KOPT-K1 (cell line): ENCODE measurements around the gene ABCC1.

Source experiments
- H3K27ac ChIP-seq: fragments of 200-600 bp; sonication (generic); 2 replicates; pipeline ENCODE4 v1.5.1; 2016; ENCODE audit warnings: antibody characterized with exemption, mild to moderate bottlenecking, low read depth, low read length; ENCODE audit not compliant: poor library complexity, severe bottlenecking
- H3K36me3 ChIP-seq: fragments of 200-600 bp; sonication (generic); 2 replicates; pipeline ENCODE4 v1.5.1; 2017; ENCODE audit warnings: antibody characterized with exemption, mild to moderate bottlenecking, low read length, moderate library complexity; ENCODE audit not compliant: insufficient read depth
- H3K9me3 ChIP-seq: fragments of 200-600 bp; sonication (generic); 2 replicates; pipeline ENCODE4 v1.5.1; 2017; ENCODE audit warnings: antibody characterized with exemption, low read length, mild to moderate bottlenecking; ENCODE audit not compliant: insufficient read depth, poor library complexity, severe bottlenecking

The ABCC1 gene

GRCh38 chr16:16009401-16009800 is 60.0 kb downstream of the ABCC1 start:
- Histone ChIP-seq H3K36me3 (peaks cover 62% of the 10 kb centered on the region), H3K27ac (peak overlapping the region; percentile 67), H3K9me3 (peaks cover 6% of the 10 kb centered on the region)

GRCh38 chr16:16010194-16010593 is 60.8 kb downstream of the ABCC1 start:
- no peak overlapping the region for H3K27ac ChIP-seq
- H3K36me3 ChIP-seq, result peaks cover 69% of the 10 kb centered on the region
- peaks cover 6% of the 10 kb centered on the region for H3K9me3 ChIP-seq

- Histone ChIP-seq H3K36me3 (peaks cover 89% of the 10 kb centered on the region), H3K9me3 (no peaks in the 10 kb centered on the region), H3K27ac (no peak overlapping the region)
These were observed 62.7 kb downstream of the ABCC1 start for GRCh38 chr16:16012144-16012543.

- Histone ChIP-seq H3K9me3 (no peaks in the 10 kb centered on the region), H3K36me3 (peaks cover 100% of the 10 kb centered on the region), H3K27ac (no peak overlapping the region)
These were observed 64.4 kb downstream of the ABCC1 start for GRCh38 chr16:16013812-16014211.

GRCh38 chr16:16014329-16015224 is 65.2 kb downstream of the ABCC1 start:
- Histone ChIP-seq H3K27ac (no peak overlapping the region), H3K36me3 (peaks cover 100% of the 10 kb centered on the region)

GRCh38 chr16:16015849-16016248 is 66.4 kb downstream of the ABCC1 start:
- H3K27ac ChIP-seq, result peak overlapping the region; percentile 16
- peaks cover 100% of the 10 kb centered on the region for H3K36me3 ChIP-seq

More at GRCh38 chr16:16014329-16015224, 65.2 kb downstream of the ABCC1 start:
- H3K9me3 ChIP-seq, result no peaks in the 10 kb centered on the region

GRCh38 chr16:16016388-16016964 is 67.1 kb downstream of the ABCC1 start:
- Histone ChIP-seq H3K36me3 (peaks cover 100% of the 10 kb centered on the region), H3K27ac (no peak overlapping the region), H3K9me3 (no peaks in the 10 kb centered on the region)

More at GRCh38 chr16:16015849-16016248, 66.4 kb downstream of the ABCC1 start:
- no peaks in the 10 kb centered on the region for H3K9me3 ChIP-seq

- H3K27ac ChIP-seq, result no peak overlapping the region
- no peaks in the 10 kb centered on the region for H3K9me3 ChIP-seq
- peaks cover 100% of the 10 kb centered on the region for H3K36me3 ChIP-seq
These were observed 68.4 kb downstream of the ABCC1 start for GRCh38 chr16:16017812-16018211.

- no peak overlapping the region for H3K27ac ChIP-seq
- H3K9me3 ChIP-seq, result no peaks in the 10 kb centered on the region
- H3K36me3 ChIP-seq, result peaks cover 100% of the 10 kb centered on the region
These were observed 69.3 kb downstream of the ABCC1 start for GRCh38 chr16:16018705-16019104.

- Histone ChIP-seq H3K36me3 (peaks cover 100% of the 10 kb centered on the region), H3K9me3 (no peaks in the 10 kb centered on the region), H3K27ac (no peak overlapping the region)
These were observed 70.1 kb downstream of the ABCC1 start for GRCh38 chr16:16019488-16019887.

GRCh38 chr16:16020291-16020690 is 70.9 kb downstream of the ABCC1 start:
- Histone ChIP-seq H3K36me3 (peaks cover 100% of the 10 kb centered on the region), H3K27ac (no peak overlapping the region), H3K9me3 (no peaks in the 10 kb centered on the region)

GRCh38 chr16:16021020-16021419 is 71.6 kb downstream of the ABCC1 start:
- Histone ChIP-seq H3K9me3 (no peaks in the 10 kb centered on the region), H3K36me3 (peaks cover 100% of the 10 kb centered on the region), H3K27ac (no peak overlapping the region)

- H3K36me3 ChIP-seq, result peaks cover 100% of the 10 kb centered on the region
- no peaks in the 10 kb centered on the region for H3K9me3 ChIP-seq
- no peak overlapping the region for H3K27ac ChIP-seq
These were observed 72.2 kb downstream of the ABCC1 start for GRCh38 chr16:16021646-16021987.

- Histone ChIP-seq H3K36me3 (peaks cover 100% of the 10 kb centered on the region), H3K27ac (no peak overlapping the region), H3K9me3 (no peaks in the 10 kb centered on the region)
These were observed 72.7 kb downstream of the ABCC1 start for GRCh38 chr16:16021988-16022682.

GRCh38 chr16:16022683-16023064 is 73.3 kb downstream of the ABCC1 start:
- no peak overlapping the region for H3K27ac ChIP-seq
- no peaks in the 10 kb centered on the region for H3K9me3 ChIP-seq
- peaks cover 100% of the 10 kb centered on the region for H3K36me3 ChIP-seq
